ENCODE data around the gene MRPS5.

MRPS5 gene

DNA sequence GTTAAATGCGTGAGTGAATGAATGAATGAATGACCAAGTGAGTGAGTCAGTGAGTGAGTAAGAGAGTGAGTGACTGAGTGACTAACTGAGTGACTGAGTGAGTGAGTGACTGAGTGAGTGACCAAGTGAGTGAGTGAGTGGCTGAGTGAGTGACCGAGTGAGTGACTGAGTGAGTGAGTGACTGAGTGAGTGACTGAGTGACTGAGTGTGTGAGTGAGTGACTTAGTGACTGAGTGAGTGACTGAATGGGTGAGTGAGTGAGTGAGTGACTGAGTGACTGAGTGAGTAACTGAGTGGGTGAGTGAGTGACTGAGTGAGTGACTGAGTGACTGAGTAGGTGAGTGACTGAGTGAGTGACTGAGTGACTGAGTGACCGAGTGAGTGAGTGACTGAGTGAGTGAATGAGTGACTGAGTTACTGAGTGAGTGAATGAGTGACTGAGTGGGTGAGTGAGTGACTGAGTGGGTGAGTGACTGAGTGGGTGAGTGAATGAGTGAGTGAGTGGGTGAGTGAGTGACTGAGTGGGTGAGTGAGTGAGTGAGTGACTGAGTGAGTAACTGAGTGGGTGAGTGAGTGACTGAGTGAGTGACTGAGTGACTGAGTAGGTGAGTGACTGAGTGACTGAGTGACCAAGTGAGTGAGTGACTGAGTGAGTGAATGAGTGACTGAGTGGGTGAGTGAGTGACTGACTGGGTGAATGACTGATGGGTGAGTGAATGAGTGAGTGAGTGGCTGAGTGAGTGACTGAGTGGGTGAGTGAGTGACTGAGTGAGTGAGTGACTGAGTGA is 84.8 kb downstream of the MRPS5 start:
- Mint-ChIP-seq H3K4me3 (no peak overlapping the region), H3K36me3 (ENCODE audit: low read depth) (no peaks in the 10 kb centered on the region), H3K27ac (peak overlapping the region in 1 of 3 experiments; percentile 51), H3K4me1 (peaks cover 2% of the 10 kb centered on the region), H3K9me3 (peaks cover 18% of the 10 kb centered on the region), H3K27me3 (ENCODE audit: low read depth) (peaks cover 28% of the 10 kb centered on the region)
- TF ChIP-seq, protein P1, sequence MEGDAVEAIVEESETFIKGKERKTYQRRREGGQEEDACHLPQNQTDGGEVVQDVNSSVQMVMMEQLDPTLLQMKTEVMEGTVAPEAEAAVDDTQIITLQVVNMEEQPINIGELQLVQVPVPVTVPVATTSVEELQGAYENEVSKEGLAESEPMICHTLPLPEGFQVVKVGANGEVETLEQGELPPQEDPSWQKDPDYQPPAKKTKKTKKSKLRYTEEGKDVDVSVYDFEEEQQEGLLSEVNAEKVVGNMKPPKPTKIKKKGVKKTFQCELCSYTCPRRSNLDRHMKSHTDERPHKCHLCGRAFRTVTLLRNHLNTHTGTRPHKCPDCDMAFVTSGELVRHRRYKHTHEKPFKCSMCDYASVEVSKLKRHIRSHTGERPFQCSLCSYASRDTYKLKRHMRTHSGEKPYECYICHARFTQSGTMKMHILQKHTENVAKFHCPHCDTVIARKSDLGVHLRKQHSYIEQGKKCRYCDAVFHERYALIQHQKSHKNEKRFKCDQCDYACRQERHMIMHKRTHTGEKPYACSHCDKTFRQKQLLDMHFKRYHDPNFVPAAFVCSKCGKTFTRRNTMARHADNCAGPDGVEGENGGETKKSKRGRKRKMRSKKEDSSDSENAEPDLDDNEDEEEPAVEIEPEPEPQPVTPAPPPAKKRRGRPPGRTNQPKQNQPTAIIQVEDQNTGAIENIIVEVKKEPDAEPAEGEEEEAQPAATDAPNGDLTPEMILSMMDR (IDR thresholded peaks at IDR 0.05; ENCODE audit: unreplicated experiment in 3 of 3) = no peak

Data from nephron (organoid).